HepG2 (cell line): ENCODE results near the gene ENO2. TPM values are rescaled to one million over a fixed set of nuclear protein-coding genes. Genes with fewer than 3 reads are reported as not detected.
A peak's percentile ranks its signal among the peaks of the same experiment; 100 is the strongest.

Experiments used
- ATAC-seq: fragments of 200-7000 bp; cut with Tn5 transposase; 3 replicates; pipeline ENCODE4 v1.9.1; 2020; ENCODE audit warnings: mild to moderate bottlenecking, moderate library complexity
- BruUV-seq: library from RNA; stranded (reverse); fragments of 400-500 nt; replicated peaks from 2 replicates; lab custom pipeline; 2021; lab: Mats Ljungman, UMichigan
- CTCF ChIA-PET: fragments of 300-600 bp; formaldehyde crosslinking; extraction: SDS; loops from one replicate; lab custom pipeline; 2021; ENCODE audit warnings: low total read pairs, inconsistent platforms, low intra/inter-chr PET ratio; lab: Yijun Ruan, JAX
- POLR2A ChIA-PET: fragments of 350-600 bp; sonication (Branson Sonifier 250); formaldehyde crosslinking; loops from one replicate; lab custom pipeline; 2020; ENCODE audit warnings: antibody characterized with exemption, inconsistent platforms; lab: Yijun Ruan, JAX
- DNase-seq: peaks from one replicate; pipeline ENCODE4 v3.0.0-alpha.2; 2015; ENCODE audit warnings: low spot score
- FAIRE-seq: peaks from 3 replicates; lab custom pipeline; 2011; peaks lifted over from hg19 to GRCh38; lab: Jason Lieb, UNC
- H2AFZ ChIP-seq: one replicate; pipeline ENCODE4 v1.6.1; 2011; ENCODE audit warnings: low read length, inconsistent platforms
- H3K27ac ChIP-seq: fragments of 300-600 bp; 3 replicates; pipeline ENCODE4 v1.8.0; 2011; ENCODE audit warnings: mixed run types, mild to moderate bottlenecking, mixed read lengths, low read length, inconsistent platforms; ENCODE audit not compliant: insufficient read depth; ENCODE audit errors: extremely low read length
- H3K27me3 ChIP-seq, 2 experiments: fragments of 200-600 bp in 1 of 2; 2 replicates in 1 of 2; 3 replicates in 1 of 2; pipeline versions ENCODE4 v1.6.0 to v1.8.0; 2011; ENCODE audit warnings: low read length in 2 of 2, mild to moderate bottlenecking in 2 of 2, moderate library complexity in 2 of 2, inconsistent platforms in 1 of 2; ENCODE audit not compliant: insufficient read depth in 2 of 2, control insufficient read depth in 1 of 2
- H3K36me3 ChIP-seq, 2 experiments: fragments of 200-600 bp in 1 of 2; replicated peaks in 1 of 2; 2 replicates in 1 of 2; 3 replicates in 1 of 2; pipeline versions ENCODE4 v1.5.1 to v1.8.0; 2011; ENCODE audit warnings: low read length in 2 of 2, inconsistent platforms in 1 of 2; ENCODE audit not compliant: insufficient read depth in 2 of 2, control insufficient read depth in 1 of 2
- H3K4me1 ChIP-seq: 2 replicates; pipeline ENCODE4 v1.5.1; 2012; ENCODE audit warnings: low read length, inconsistent platforms; ENCODE audit not compliant: insufficient read depth
- H3K4me2 ChIP-seq: 2 replicates; pipeline ENCODE4 v1.6.0; 2011; ENCODE audit warnings: low read depth, low read length, inconsistent platforms
- H3K4me3 ChIP-seq, 3 experiments: fragments of 200-600 bp in 1 of 3; sonication (generic), shearing (Covaris generic) in 1 of 3; replicated peaks in 1 of 3; 2 replicates each; pipeline ENCODE4 v1.5.1; 2011 to 2016; ENCODE audit warnings: low read length in 3 of 3, inconsistent platforms in 2 of 3, low read depth in 2 of 3, mild to moderate bottlenecking in 2 of 3, control low read depth in 1 of 3, mixed read lengths in 1 of 3; ENCODE audit not compliant: insufficient read depth in 1 of 3
- H3K79me2 ChIP-seq: one replicate; pipeline ENCODE4 v1.6.1; 2011; ENCODE audit warnings: low read length, inconsistent platforms; ENCODE audit not compliant: insufficient read depth
- H3K9ac ChIP-seq: 2 replicates; pipeline ENCODE4 v1.6.0; 2011; ENCODE audit warnings: mild to moderate bottlenecking, low read depth, low read length, inconsistent platforms; ENCODE audit not compliant: insufficient read depth
- H3K9me3 ChIP-seq: 2 replicates; pipeline ENCODE4 v1.5.1; 2012; ENCODE audit warnings: mild to moderate bottlenecking, low read length
- H4K20me1 ChIP-seq: 2 replicates; pipeline ENCODE4 v1.6.0; 2011; ENCODE audit warnings: inconsistent platforms, mild to moderate bottlenecking, low read length, moderate library complexity; ENCODE audit not compliant: insufficient read depth
- ASH2L ChIP-seq: fragments of 300-600, 200-600 bp; sonication (generic); IDR thresholded peaks from 2 replicates; pipeline ENCODE4 v1.7.0; 2017; ENCODE audit warnings: low read depth, mild to moderate bottlenecking, moderate library complexity, mixed read lengths, low read length; ENCODE audit not compliant: insufficient read length
- ATF5 ChIP-seq: sonication (generic); formaldehyde crosslinking; IDR thresholded peaks from 2 replicates; pipeline ENCODE4 v1.4.0; 2020; ENCODE audit warnings: mild to moderate bottlenecking, low read depth, missing genetic modification reagents
- ESRRA ChIP-seq: sonication (generic); formaldehyde crosslinking; IDR thresholded peaks from 2 replicates; pipeline ENCODE4 v1.5.1; 2020; ENCODE audit warnings: mild to moderate bottlenecking, low read depth, missing genetic modification reagents
- FOXA3 ChIP-seq: IDR thresholded peaks from 2 replicates; pipeline ENCODE4 v1.6.1; 2016; ENCODE audit warnings: missing genetic modification reagents, missing compliant biosample characterization
- KDM2A ChIP-seq: sonication (generic); formaldehyde crosslinking; IDR thresholded peaks from 2 replicates; pipeline ENCODE4 v1.4.0; 2020; ENCODE audit warnings: low read depth, missing genetic modification reagents, borderline replicate concordance
- NR2F2 ChIP-seq: IDR thresholded peaks from 2 replicates; pipeline ENCODE4 v1.6.1; 2012; ENCODE audit warnings: low read depth, inconsistent platforms, borderline replicate concordance
- SOX13 ChIP-seq, 3 experiments: fragments of 450-650 bp in 1 of 3; sonication (generic) in 1 of 3; formaldehyde crosslinking in 1 of 3; IDR thresholded peaks in 2 of 3; conservative IDR thresholded peaks in 1 of 3; 2 replicates each; pipeline versions ENCODE4 v1.5.0 to v1.6.1; 2016 to 2020; ENCODE audit warnings: antibody characterized with exemption in 1 of 3, mild to moderate bottlenecking in 1 of 3, missing compliant biosample characterization in 1 of 3, missing genetic modification reagents in 1 of 3, moderate library complexity in 1 of 3
- TAF15 ChIP-seq: fragments of 200-400 bp; formaldehyde crosslinking; IDR thresholded peaks from one replicate; pipeline ENCODE4 v1.6.1; 2018; ENCODE audit warnings: mild to moderate bottlenecking, low read depth, low read length; ENCODE audit not compliant: poor library complexity, severe bottlenecking
- TFAP4 ChIP-seq: sonication (generic); IDR thresholded peaks from 2 replicates; pipeline ENCODE4 v1.6.1; 2016; ENCODE audit warnings: low read depth, borderline replicate concordance
- TRIM22 ChIP-seq: fragments of 450-650 bp; IDR thresholded peaks from 2 replicates; pipeline ENCODE4 v1.6.1; 2017
- ZBTB7A ChIP-seq: sonication (generic); formaldehyde crosslinking; IDR thresholded peaks from 2 replicates; pipeline ENCODE4 v1.8.0; 2022; ENCODE audit warnings: mild to moderate bottlenecking, missing genetic modification reagents
- ZNF382 ChIP-seq: sonication (generic); formaldehyde crosslinking; IDR thresholded peaks from 2 replicates; pipeline ENCODE4 v1.5.0; 2020; ENCODE audit warnings: missing genetic modification reagents, mild to moderate bottlenecking, borderline replicate concordance
- ZNF891 ChIP-seq: sonication (generic); formaldehyde crosslinking; IDR thresholded peaks from 2 replicates; pipeline ENCODE4 v1.5.0; 2020; ENCODE audit warnings: mild to moderate bottlenecking, missing genetic modification reagents
- WGBS: methylation state at CpG from one replicate; pipeline ENCODE4 v1.1.6; 2017; ENCODE audit warnings: low lambda C conversion rate; 5-methylcytosine and 5-hydroxymethylcytosine counted together
- in situ Hi-C: cut with HindIII; loops from 2 replicates; pipeline ENCODE4 v1.10.0; 2017; ENCODE audit warnings: low pct_unique_long_range_greater_than_20kb; ENCODE audit not compliant: extremely low pct_ligation_motif_present
- intact Hi-C: fragments of 100-400 bp; cut with micrococcal nuclease; formaldehyde crosslinking; loops from one replicate; pipeline ENCODE4 v1.10.0; 2022; ENCODE audit not compliant: unreplicated experiment
- polyA plus RNA-seq, 8 experiments: library from polyadenylated mRNA; depleted of rRNA in 3 of 8; stranded (reverse) in 7 of 8; unstranded in 1 of 8; fragments of >200 nt; fragmentation: Illumina TruSeq in 4 of 8; extraction: Trizol in 4 of 8; gene quantifications; 2 replicates each; pipeline versions ENCODE4 v1.2.1 to v1.2.3, GENCODE V29; 2011 to 2016; ENCODE audit warnings: low read depth in 4 of 8, missing spikeins in 1 of 8, mixed read lengths in 1 of 8; ENCODE audit not compliant: insufficient read depth in 1 of 8
- total RNA-seq, 5 experiments: library from RNA; depleted of rRNA; stranded (reverse); fragments of >200 nt; fragmentation: Illumina TruSeq; extraction: Trizol; gene quantifications; 2 replicates each; pipeline ENCODE4 v1.2.3, GENCODE V29; 2016; ENCODE audit warnings: low read depth in 1 of 5
- TF ChIP-seq, protein P1 (sequence below): IDR thresholded peaks from 2 replicates; pipeline ENCODE4 v1.6.1; 2018; ENCODE audit warnings: missing genetic modification reagents
- TF ChIP-seq, protein P2 (sequence below): sonication (generic); formaldehyde crosslinking; IDR thresholded peaks from 2 replicates; pipeline ENCODE4 v1.5.1; 2020; ENCODE audit warnings: missing genetic modification reagents, mild to moderate bottlenecking, borderline replicate concordance

ENO2 gene
- total and polyA plus RNA-seq, 2 of the 13 experiments (the other 11 are each of a cell fraction or from before 2014, with no cell fraction given), result 19.3 to 136 TPM

DNA sequence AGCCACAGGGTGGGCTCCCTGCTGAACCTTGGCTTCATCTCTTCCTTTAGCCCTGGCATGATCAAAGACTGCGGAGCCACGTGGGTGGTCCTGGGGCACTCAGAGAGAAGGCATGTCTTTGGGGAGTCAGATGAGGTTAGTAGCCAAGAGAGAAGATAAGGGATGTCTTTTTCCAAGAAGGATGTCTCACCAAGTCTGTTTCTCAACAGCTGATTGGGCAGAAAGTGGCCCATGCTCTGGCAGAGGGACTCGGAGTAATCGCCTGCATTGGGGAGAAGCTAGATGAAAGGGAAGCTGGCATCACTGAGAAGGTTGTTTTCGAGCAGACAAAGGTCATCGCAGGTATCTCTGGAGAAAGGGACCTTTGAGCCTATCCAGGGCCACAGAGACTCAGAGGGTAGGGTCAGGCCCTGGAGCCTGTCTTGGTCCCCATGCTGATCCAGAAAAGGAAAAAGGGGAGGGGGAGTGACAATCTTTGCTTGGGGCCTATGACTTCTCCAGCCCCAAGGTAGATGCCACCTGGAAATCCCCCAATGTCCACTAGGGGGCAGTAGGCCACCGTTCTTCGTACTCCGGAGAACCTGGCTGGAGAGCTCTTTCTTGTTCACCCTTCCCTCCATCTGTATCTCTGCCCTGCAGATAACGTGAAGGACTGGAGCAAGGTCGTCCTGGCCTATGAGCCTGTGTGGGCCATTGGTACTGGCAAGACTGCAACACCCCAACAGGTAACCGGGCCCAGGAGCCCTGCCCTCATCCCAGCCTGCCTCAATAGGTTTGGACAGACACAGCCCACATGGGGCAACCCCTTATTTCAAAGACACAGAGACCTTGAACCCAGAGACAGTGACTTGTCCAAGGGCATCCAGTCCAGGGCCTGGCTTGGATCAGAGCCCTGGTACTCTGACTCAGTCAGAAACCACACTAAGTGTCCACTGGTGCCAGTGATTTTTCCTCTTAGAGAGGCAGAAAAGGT, 45.0 kb upstream of the ENO2 start:
- BruUV-seq, result no TSS peak
- Histone ChIP-seq H3K79me2 (peaks cover 29% of the 10 kb centered on the region), H3K4me2 (peak overlapping the region; percentile 93), H3K27me3 (no peaks in the 10 kb centered on the region; a peak in 1 of 5 replicates), H3K4me1 (peaks cover 52% of the 10 kb centered on the region), H3K36me3 (peaks cover 9 to 24% of the 10 kb centered on the region in 2 experiments), H3K9me3 (no peaks in the 10 kb centered on the region), H3K4me3 (peak overlapping the region; percentile 88 to 96 (median 92)), H2AFZ (no peak overlapping the region), H3K9ac (peak overlapping the region; percentile 95), H3K27ac (peak overlapping the region; percentile 87), H4K20me1 (peaks cover 44% of the 10 kb centered on the region)
- peak; percentile 3; the same call in 2 of the 3 replicates for ATAC-seq
- intact Hi-C loops (loop anchor here (1.0 to 2.0 kb wide), 2 partner anchors 17 to 22 kb away; partner anchors contain the start of gene USP5), in situ Hi-C loops (no loop called here)
- 39% methylated on average over 12 of the region's 12 CpGs for WGBS
- ChIA-PET CTCF (interaction anchor here (0.7 to 1.4 kb wide), 7 partner anchors 22 to 96 kb away, joined by 3 to 14 read pairs (median 4); no protein-coding TSS in a partner anchor), POLR2A (interaction anchor here (0.8 to 6.0 kb wide), 19 partner anchors 11 to 335 kb away, joined by 3 to 132 read pairs (median 6); partner anchors contain the start of genes C12orf57, CDCA3, ENO2 and GAPDH)
- peak; percentile 77 for DNase-seq
- FAIRE-seq, result peak; percentile 85
- TF ChIP-seq, protein P1, sequence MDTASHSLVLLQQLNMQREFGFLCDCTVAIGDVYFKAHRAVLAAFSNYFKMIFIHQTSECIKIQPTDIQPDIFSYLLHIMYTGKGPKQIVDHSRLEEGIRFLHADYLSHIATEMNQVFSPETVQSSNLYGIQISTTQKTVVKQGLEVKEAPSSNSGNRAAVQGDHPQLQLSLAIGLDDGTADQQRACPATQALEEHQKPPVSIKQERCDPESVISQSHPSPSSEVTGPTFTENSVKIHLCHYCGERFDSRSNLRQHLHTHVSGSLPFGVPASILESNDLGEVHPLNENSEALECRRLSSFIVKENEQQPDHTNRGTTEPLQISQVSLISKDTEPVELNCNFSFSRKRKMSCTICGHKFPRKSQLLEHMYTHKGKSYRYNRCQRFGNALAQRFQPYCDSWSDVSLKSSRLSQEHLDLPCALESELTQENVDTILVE, result peak; percentile 45; the same call in 1 of the 2 replicates
- TF ChIP-seq ASH2L (peak; percentile 16), TFAP4 (0 out of 2 replicates have a peak, but pooled peaks have one; percentile 29), NR2F2 (0 out of 2 replicates have a peak, but pooled peaks have one; percentile 11), TRIM22 (no peak), SOX13 (IDR thresholded peaks at IDR 0.05) (no peak), SOX13 (CRISPR knock-in tag; conservative IDR thresholded peaks at IDR 0.05 in 1 of 2, IDR thresholded peaks at IDR 0.05 in 1 of 2) (0 out of 4 replicates have a peak, but pooled peaks of 1 of the 2 experiments have one; percentile 7), ESRRA (CRISPR knock-in tag) (peak; percentile 24; the same call in 1 of the 2 replicates), KDM2A (CRISPR knock-in tag) (peak; percentile 22; the same call in 1 of the 2 replicates), ZBTB7A (CRISPR knock-in tag) (0 out of 2 replicates have a peak, but pooled peaks have one; percentile 25), ATF5 (CRISPR knock-in tag) (no peak), ZNF382 (CRISPR knock-in tag) (no peak), ZNF891 (CRISPR knock-in tag) (0 out of 2 replicates have a peak, but pooled peaks have one; percentile 58), FOXA3 (CRISPR knock-in tag) (no peak), TAF15 (no peak)
- TF ChIP-seq, protein P2, sequence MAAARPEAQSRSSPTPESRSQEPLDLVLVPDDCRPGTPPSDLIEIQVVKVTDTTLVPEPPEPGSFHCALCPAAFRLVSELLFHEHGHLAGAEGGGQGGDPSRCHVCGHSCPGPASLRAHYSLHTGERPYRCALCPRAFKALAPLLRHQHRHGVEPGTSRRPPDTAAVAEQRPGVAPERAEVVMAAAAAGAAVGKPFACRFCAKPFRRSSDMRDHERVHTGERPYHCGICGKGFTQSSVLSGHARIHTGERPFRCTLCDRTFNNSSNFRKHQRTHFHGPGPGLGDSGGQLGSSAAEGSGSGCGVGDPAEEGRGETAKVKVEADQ (CRISPR knock-in tag), result no peak
